ENCODE data around the gene GBA2.

The GBA2 gene

DNA sequence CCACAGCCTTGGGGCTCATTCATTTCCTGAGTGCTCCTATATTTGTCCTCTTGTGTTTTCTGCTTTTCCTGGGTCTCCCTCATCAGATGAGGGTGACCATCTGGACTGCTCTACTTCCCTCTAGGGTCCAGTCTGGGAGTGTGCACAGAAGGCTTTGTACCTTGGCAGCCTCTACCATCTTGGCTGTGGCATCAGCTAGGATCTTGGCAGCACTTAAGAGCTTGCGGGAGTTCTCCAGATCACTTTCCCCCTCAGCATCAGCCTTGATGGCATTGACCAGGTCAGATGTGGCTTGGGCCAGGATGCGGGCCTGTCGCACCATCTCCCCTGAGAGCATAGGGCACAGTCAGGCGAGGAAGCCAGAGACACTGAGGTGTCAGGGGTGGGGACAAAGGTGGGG is 32.8 kb downstream of the GBA2 start:
- no peaks in the 10 kb centered on the region for H3K27me3 ChIP-seq (ENCODE audit: insufficient read depth, low read length)
- H4K12ac ChIP-seq (ENCODE audit: low read depth, low read length) = no peak overlapping the region
- no peak overlapping the region for H2BK12ac ChIP-seq (ENCODE audit: low read length)
- no peak for DNase-seq
- H2AFZ ChIP-seq (ENCODE audit: insufficient read depth, low read length, poor library complexity) = no peak overlapping the region
- no peak overlapping the region for H4K8ac ChIP-seq (ENCODE audit: low read depth, low read length)
- H2BK5ac ChIP-seq (ENCODE audit: low read depth, low read length, poor library complexity) = no peak overlapping the region
- H2AK5ac ChIP-seq (ENCODE audit: low read length) = no peak overlapping the region
- H3K79me2 ChIP-seq (ENCODE audit: control insufficient read depth, insufficient read depth, low read length, poor library complexity) = no peaks in the 10 kb centered on the region
- H3K18ac ChIP-seq (ENCODE audit: low read length) = no peak overlapping the region
- no peaks in the 10 kb centered on the region for H3K79me1 ChIP-seq (ENCODE audit: low read length)
- H3K9ac ChIP-seq (ENCODE audit: low read length) = no peak overlapping the region
- H3K14ac ChIP-seq (ENCODE audit: low read length) = no peak overlapping the region
- H3K4me3 ChIP-seq (ENCODE audit: low read depth, low read length) = no peak overlapping the region
- H3K27ac ChIP-seq (ENCODE audit: low read depth, low read length) = no peak overlapping the region
- WGBS (ENCODE audit: extremely low coverage, insufficient coverage, insufficient read length) = no CpG with 5 or more reads among the region's 4 CpGs
- no peaks in the 10 kb centered on the region for H3K4me1 ChIP-seq (ENCODE audit: control insufficient read depth in 1 of 2, insufficient read depth in 2 of 2, low read length in 2 of 2)
- peaks cover 77 to 86% of the 10 kb centered on the region in 2 experiments for H3K36me3 ChIP-seq (ENCODE audit: control insufficient read depth in 1 of 2, insufficient read depth in 2 of 2, low read length in 2 of 2)
- H3K4me2 ChIP-seq (ENCODE audit: low read length) = no peak overlapping the region
- no peaks in the 10 kb centered on the region for H3K9me3 ChIP-seq (ENCODE audit: insufficient read depth, low read depth, low read length)
- no peak overlapping the region for H3K23ac ChIP-seq (ENCODE audit: low read length)
- no peak overlapping the region for H2BK120ac ChIP-seq (ENCODE audit: insufficient read depth, low read length, poor library complexity)
- no peak overlapping the region for H3K4ac ChIP-seq (ENCODE audit: low read depth, low read length)
- no peak overlapping the region for H4K91ac ChIP-seq (ENCODE audit: low read depth, low read length)

DNA sequence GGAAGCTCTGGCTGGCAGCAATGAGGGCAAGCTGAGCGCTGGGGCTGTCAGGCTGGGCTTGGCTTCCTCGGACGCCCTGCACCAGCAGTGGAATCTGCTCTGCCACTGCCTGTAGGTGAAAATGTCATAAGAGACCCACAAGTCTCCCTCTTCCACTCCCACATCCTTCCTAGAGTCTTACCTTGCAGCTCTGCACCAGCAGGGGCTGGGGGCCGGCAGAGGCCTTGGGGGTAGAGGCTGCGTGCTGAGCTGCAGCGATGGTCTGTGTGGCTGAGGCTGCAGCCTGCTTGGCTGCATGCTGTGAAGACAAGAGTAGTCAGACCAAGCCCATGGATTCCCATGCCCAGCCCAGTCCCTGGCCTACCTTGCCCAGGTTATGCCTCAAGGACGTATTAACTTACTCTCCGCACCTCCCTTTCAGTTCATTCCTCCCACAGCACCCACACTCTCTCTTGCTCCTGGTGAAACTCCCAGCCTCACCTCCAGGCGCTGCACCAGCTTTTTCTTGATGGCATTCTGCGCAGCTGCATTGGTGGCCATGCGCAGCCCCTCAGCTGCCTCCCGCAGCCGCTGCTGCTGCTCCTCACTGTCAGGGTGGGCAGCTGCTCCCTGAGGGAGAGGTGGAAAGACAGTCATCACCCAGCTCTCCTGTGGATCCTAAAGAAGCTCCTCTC is 34.3 kb downstream of the GBA2 start:
- H3K27ac ChIP-seq (ENCODE audit: low read depth, low read length) = no peak overlapping the region
- no peak overlapping the region for H3K4me3 ChIP-seq (ENCODE audit: low read depth, low read length)
- no peak overlapping the region for H3K14ac ChIP-seq (ENCODE audit: low read length)
- H2AK5ac ChIP-seq (ENCODE audit: low read length) = no peak overlapping the region
- no peak overlapping the region for H2BK5ac ChIP-seq (ENCODE audit: low read depth, low read length, poor library complexity)
- H3K79me2 ChIP-seq (ENCODE audit: control insufficient read depth, insufficient read depth, low read length, poor library complexity) = no peaks in the 10 kb centered on the region
- no peak overlapping the region for H4K91ac ChIP-seq (ENCODE audit: low read depth, low read length)
- H2AFZ ChIP-seq (ENCODE audit: insufficient read depth, low read length, poor library complexity) = no peak overlapping the region
- no peaks in the 10 kb centered on the region for H3K9me3 ChIP-seq (ENCODE audit: insufficient read depth, low read depth, low read length)
- no CpG with 5 or more reads among the region's 13 CpGs for WGBS (ENCODE audit: extremely low coverage, insufficient coverage, insufficient read length)
- no peak overlapping the region for H2BK120ac ChIP-seq (ENCODE audit: insufficient read depth, low read length, poor library complexity)
- no peak overlapping the region for H3K18ac ChIP-seq (ENCODE audit: low read length)
- H3K4me1 ChIP-seq (ENCODE audit: control insufficient read depth in 1 of 2, insufficient read depth in 2 of 2, low read length in 2 of 2) = no peaks in the 10 kb centered on the region
- H3K4ac ChIP-seq (ENCODE audit: low read depth, low read length) = no peak overlapping the region
- H3K36me3 ChIP-seq (ENCODE audit: control insufficient read depth in 1 of 2, insufficient read depth in 2 of 2, low read length in 2 of 2) = peaks cover 76 to 87% of the 10 kb centered on the region in 2 experiments
- H3K9ac ChIP-seq (ENCODE audit: low read length) = no peak overlapping the region
- H2BK12ac ChIP-seq (ENCODE audit: low read length) = no peak overlapping the region
- no peak overlapping the region for H4K12ac ChIP-seq (ENCODE audit: low read depth, low read length)
- no peak overlapping the region for H3K4me2 ChIP-seq (ENCODE audit: low read length)
- H4K8ac ChIP-seq (ENCODE audit: low read depth, low read length) = no peak overlapping the region
- no peaks in the 10 kb centered on the region for H3K27me3 ChIP-seq (ENCODE audit: insufficient read depth, low read length)
- no peak for DNase-seq
- H3K23ac ChIP-seq (ENCODE audit: low read length) = no peak overlapping the region
- no peaks in the 10 kb centered on the region for H3K79me1 ChIP-seq (ENCODE audit: low read length)

DNA sequence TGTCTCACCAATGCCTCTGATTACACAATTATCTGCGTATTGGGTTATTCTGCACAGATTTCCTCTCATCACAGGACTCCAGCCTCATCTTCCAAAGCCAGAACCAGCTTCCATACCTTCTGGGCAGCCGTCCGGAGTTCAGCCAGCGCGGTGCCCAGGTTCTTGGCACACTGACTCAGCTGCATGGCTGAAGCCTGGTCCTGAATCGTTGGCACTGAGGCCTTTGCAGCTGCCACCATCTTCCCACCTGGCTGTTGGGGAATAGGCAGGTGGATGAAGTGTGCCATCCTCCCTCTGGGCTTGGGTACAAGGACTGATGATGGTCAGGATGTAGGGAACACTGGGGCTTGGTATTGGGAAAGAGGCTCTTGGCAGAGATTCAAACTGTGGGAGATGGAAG is 34.9 kb downstream of the GBA2 start:
- no peak overlapping the region for H2BK12ac ChIP-seq (ENCODE audit: low read length)
- H3K23ac ChIP-seq (ENCODE audit: low read length) = no peak overlapping the region
- H2AFZ ChIP-seq (ENCODE audit: insufficient read depth, low read length, poor library complexity) = no peak overlapping the region
- peaks cover 71 to 82% of the 10 kb centered on the region in 2 experiments for H3K36me3 ChIP-seq (ENCODE audit: control insufficient read depth in 1 of 2, insufficient read depth in 2 of 2, low read length in 2 of 2)
- H3K9me3 ChIP-seq (ENCODE audit: insufficient read depth, low read depth, low read length) = no peaks in the 10 kb centered on the region
- no peak overlapping the region for H3K4ac ChIP-seq (ENCODE audit: low read depth, low read length)
- H4K91ac ChIP-seq (ENCODE audit: low read depth, low read length) = no peak overlapping the region
- H4K8ac ChIP-seq (ENCODE audit: low read depth, low read length) = no peak overlapping the region
- WGBS (ENCODE audit: extremely low coverage, insufficient coverage, insufficient read length) = no CpG with 5 or more reads among the region's 6 CpGs
- H3K4me2 ChIP-seq (ENCODE audit: low read length) = no peak overlapping the region
- no peaks in the 10 kb centered on the region for H3K79me1 ChIP-seq (ENCODE audit: low read length)
- H3K14ac ChIP-seq (ENCODE audit: low read length) = no peak overlapping the region
- H3K4me3 ChIP-seq (ENCODE audit: low read depth, low read length) = no peak overlapping the region
- no peak for DNase-seq
- no peak overlapping the region for H2BK5ac ChIP-seq (ENCODE audit: low read depth, low read length, poor library complexity)
- H3K27ac ChIP-seq (ENCODE audit: low read depth, low read length) = no peak overlapping the region
- H3K4me1 ChIP-seq (ENCODE audit: control insufficient read depth in 1 of 2, insufficient read depth in 2 of 2, low read length in 2 of 2) = no peaks in the 10 kb centered on the region
- H3K9ac ChIP-seq (ENCODE audit: low read length) = no peak overlapping the region
- no peak overlapping the region for H3K18ac ChIP-seq (ENCODE audit: low read length)
- H3K79me2 ChIP-seq (ENCODE audit: control insufficient read depth, insufficient read depth, low read length, poor library complexity) = no peaks in the 10 kb centered on the region
- H4K12ac ChIP-seq (ENCODE audit: low read depth, low read length) = no peak overlapping the region
- H2AK5ac ChIP-seq (ENCODE audit: low read length) = no peak overlapping the region
- H2BK120ac ChIP-seq (ENCODE audit: insufficient read depth, low read length, poor library complexity) = no peak overlapping the region
- no peaks in the 10 kb centered on the region for H3K27me3 ChIP-seq (ENCODE audit: insufficient read depth, low read length)

DNA sequence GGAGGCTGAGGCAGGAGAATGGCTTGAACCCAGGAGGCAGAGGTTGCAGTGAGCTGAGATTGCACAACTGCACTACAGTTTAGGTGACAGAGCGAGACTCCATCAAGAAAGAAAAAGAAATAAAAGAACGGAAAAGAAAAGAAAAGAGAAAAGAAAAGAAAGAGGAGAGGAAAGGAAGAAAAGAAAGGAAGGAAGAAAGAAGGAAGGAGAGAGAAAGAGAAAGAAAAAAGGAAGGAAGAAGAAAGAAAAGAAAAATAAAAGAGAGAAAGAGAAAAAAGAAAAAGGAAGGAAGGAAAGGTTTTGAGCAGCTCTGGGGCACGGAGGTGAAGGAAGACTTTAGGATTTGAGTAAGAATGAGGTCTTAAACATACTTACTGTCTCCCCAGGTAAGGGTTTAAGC is 35.5 kb downstream of the GBA2 start:
- no peak overlapping the region for H3K4me2 ChIP-seq (ENCODE audit: low read length)
- H4K12ac ChIP-seq (ENCODE audit: low read depth, low read length) = no peak overlapping the region
- no peak for DNase-seq
- no peak overlapping the region for H3K14ac ChIP-seq (ENCODE audit: low read length)
- no peak overlapping the region for H4K8ac ChIP-seq (ENCODE audit: low read depth, low read length)
- H3K23ac ChIP-seq (ENCODE audit: low read length) = no peak overlapping the region
- H3K36me3 ChIP-seq (ENCODE audit: control insufficient read depth in 1 of 2, insufficient read depth in 2 of 2, low read length in 2 of 2) = peaks cover 68 to 77% of the 10 kb centered on the region in 2 experiments
- H3K9ac ChIP-seq (ENCODE audit: low read length) = no peak overlapping the region
- no peaks in the 10 kb centered on the region for H3K4me1 ChIP-seq (ENCODE audit: control insufficient read depth in 1 of 2, insufficient read depth in 2 of 2, low read length in 2 of 2)
- H3K4ac ChIP-seq (ENCODE audit: low read depth, low read length) = no peak overlapping the region
- no peaks in the 10 kb centered on the region for H3K79me2 ChIP-seq (ENCODE audit: control insufficient read depth, insufficient read depth, low read length, poor library complexity)
- H2BK12ac ChIP-seq (ENCODE audit: low read length) = no peak overlapping the region
- no peak overlapping the region for H2BK120ac ChIP-seq (ENCODE audit: insufficient read depth, low read length, poor library complexity)
- H2AFZ ChIP-seq (ENCODE audit: insufficient read depth, low read length, poor library complexity) = no peak overlapping the region
- no peak overlapping the region for H4K91ac ChIP-seq (ENCODE audit: low read depth, low read length)
- H3K4me3 ChIP-seq (ENCODE audit: low read depth, low read length) = no peak overlapping the region
- WGBS (ENCODE audit: extremely low coverage, insufficient coverage, insufficient read length) = no CpG with 5 or more reads among the region's 3 CpGs
- H3K9me3 ChIP-seq (ENCODE audit: insufficient read depth, low read depth, low read length) = no peaks in the 10 kb centered on the region
- no peak overlapping the region for H3K18ac ChIP-seq (ENCODE audit: low read length)
- no peak overlapping the region for H2BK5ac ChIP-seq (ENCODE audit: low read depth, low read length, poor library complexity)
- H2AK5ac ChIP-seq (ENCODE audit: low read length) = no peak overlapping the region
- H3K27me3 ChIP-seq (ENCODE audit: insufficient read depth, low read length) = no peaks in the 10 kb centered on the region
- no peak overlapping the region for H3K27ac ChIP-seq (ENCODE audit: low read depth, low read length)
- H3K79me1 ChIP-seq (ENCODE audit: low read length) = no peaks in the 10 kb centered on the region

All from trophoblast cell (in vitro differentiated cells and primary cell).